A673 (cell line): ENCODE results near the gene RAX2. TPM values are rescaled to one million over a fixed set of nuclear protein-coding genes. Genes with fewer than 3 reads are reported as not detected.
A peak's percentile ranks its signal among the peaks of the same experiment; 100 is the strongest.
"Not testable (repeated sequence)": the region's sequence is repeated elsewhere in the genome, so short reads cannot be mapped to it uniquely, and the experiment has no call there.

Experiments used
- BruUV-seq: library from RNA; stranded (reverse); fragments of 400-500 nt; replicated peaks from 2 replicates; lab custom pipeline; 2021; lab: Mats Ljungman, UMichigan
- CTCF ChIA-PET: fragments of 300-600 bp; sonication (Branson Sonifier 250); formaldehyde crosslinking; loops from one replicate; lab custom pipeline; 2022; ENCODE audit warnings: antibody characterized with exemption; lab: Charles Lee
- POLR2A ChIA-PET: fragments of 300-600 bp; sonication (Branson Sonifier 250); formaldehyde crosslinking; loops from one replicate; lab custom pipeline; 2022; ENCODE audit warnings: antibody characterized with exemption; ENCODE audit not compliant: low non-redundant PET; lab: Charles Lee
- DNase-seq: peaks from one replicate; pipeline ENCODE4 v3.0.0-alpha.2; 2015; ENCODE audit warnings: low spot score
- H3K27ac ChIP-seq: fragments of 200-600 bp; sonication (generic); 2 replicates; pipeline ENCODE4 v1.5.1; 2016; ENCODE audit warnings: mixed run types, low read depth, mild to moderate bottlenecking, mixed read lengths, antibody characterized with exemption, low read length; ENCODE audit not compliant: poor library complexity, severe bottlenecking
- H3K27me3 ChIP-seq: fragments of 200-600 bp; sonication (generic); replicated peaks from 2 replicates; pipeline ENCODE4 v1.6.1; 2017; ENCODE audit warnings: mixed run types, low read depth, mild to moderate bottlenecking, mixed read lengths, antibody characterized with exemption, low read length; ENCODE audit not compliant: insufficient read depth, poor library complexity
- H3K36me3 ChIP-seq: fragments of 200-600 bp; sonication (generic); 2 replicates; pipeline ENCODE4 v1.6.1; 2016; ENCODE audit warnings: mixed run types, mild to moderate bottlenecking, mixed read lengths, antibody characterized with exemption, low read length; ENCODE audit not compliant: insufficient read depth, poor library complexity, severe bottlenecking
- H3K4me1 ChIP-seq: fragments of 200-600 bp; sonication (generic); 2 replicates; pipeline ENCODE4 v1.6.1; 2017; ENCODE audit warnings: mixed run types, mild to moderate bottlenecking, mixed read lengths, antibody characterized with exemption, low read length; ENCODE audit not compliant: insufficient read depth, poor library complexity, severe bottlenecking
- H3K4me3 ChIP-seq: fragments of 200-600 bp; sonication (generic); 2 replicates; pipeline ENCODE4 v1.5.1; 2016; ENCODE audit warnings: low read depth, mixed run types, mild to moderate bottlenecking, mixed read lengths, low read length; ENCODE audit not compliant: poor library complexity, severe bottlenecking
- H3K9me3 ChIP-seq: fragments of 200-600 bp; sonication (generic); 2 replicates; pipeline ENCODE4 v1.6.1; 2016; ENCODE audit warnings: mixed run types, low read depth, mild to moderate bottlenecking, mixed read lengths, antibody characterized with exemption, low read length; ENCODE audit not compliant: poor library complexity, severe bottlenecking
- CTCF ChIP-seq: fragments of 300-800, 200-600 bp; sonication (generic); conservative IDR thresholded peaks from 2 replicates; pipeline ENCODE4 v1.5.1; 2017; ENCODE audit warnings: low read depth, mild to moderate bottlenecking, antibody characterized with exemption, low read length, moderate library complexity, mixed read lengths
- EZH2 ChIP-seq: fragments of 200-600 bp; sonication (generic); IDR thresholded peaks from 2 replicates; pipeline ENCODE4 v1.6.1; 2017; ENCODE audit warnings: borderline replicate concordance, low read depth, mild to moderate bottlenecking, mixed read lengths, antibody characterized with exemption, low read length; ENCODE audit not compliant: poor library complexity, severe bottlenecking
- intact Hi-C: fragments of 100-400 bp; cut with micrococcal nuclease; formaldehyde crosslinking; loops from one replicate; pipeline ENCODE4 v1.10.0; 2022; ENCODE audit not compliant: unreplicated experiment
- total RNA-seq: library from RNA; stranded (reverse); gene quantifications from 2 replicates; pipeline ENCODE4 v1.2.3, GENCODE V29; 2021

The RAX2 gene
- total RNA-seq, 1 experiment from 2014 or later = not detected

GRCh38 chr19:3760871-3761361 lies 11.1 kb downstream of the RAX2 start:
- POLR2A ChIA-PET = no interaction called here
- DNase-seq = no peak
- intact Hi-C loops = no loop called here
- H3K27ac ChIP-seq = peak overlapping the region; percentile 95
- peaks cover 3% of the 10 kb centered on the region for H3K36me3 ChIP-seq
- peaks cover 10% of the 10 kb centered on the region for H3K4me1 ChIP-seq
- no peaks in the 10 kb centered on the region for H3K9me3 ChIP-seq
- TSS peak; percentile 72 for BruUV-seq
- H3K27me3 ChIP-seq = no peaks in the 10 kb centered on the region
- no peak for TF ChIP-seq CTCF
- TF ChIP-seq EZH2 = no peak
- CTCF ChIA-PET = interaction anchor here (0.6 kb wide), 3 partner anchors 43 to 227 kb away, joined by 3 to 13 read pairs (median 3); no protein-coding TSS in a partner anchor
- peak overlapping the region; percentile 100 for H3K4me3 ChIP-seq

GRCh38 chr19:3759482-3760254 lies 12.4 kb downstream of the RAX2 start:
- no TSS peak for BruUV-seq
- intact Hi-C loops = no loop called here
- no peak overlapping the region for H3K4me3 ChIP-seq
- H3K36me3 ChIP-seq = peaks cover 3% of the 10 kb centered on the region
- H3K4me1 ChIP-seq = peaks cover 10% of the 10 kb centered on the region
- ChIA-PET CTCF (no interaction called here), POLR2A (no interaction called here)
- no peak for DNase-seq
- TF ChIP-seq EZH2 = no peak
- no peak for TF ChIP-seq CTCF
- H3K27ac ChIP-seq = no peak overlapping the region
- H3K27me3 ChIP-seq = no peaks in the 10 kb centered on the region
- H3K9me3 ChIP-seq = no peaks in the 10 kb centered on the region

GRCh38 chr19:3758297-3758696 lies 13.7 kb downstream of the RAX2 start:
- H3K4me1 ChIP-seq, H3K4me3 ChIP-seq, CTCF ChIA-PET, BruUV-seq, H3K27ac ChIP-seq, intact Hi-C loops, DNase-seq, H3K9me3 ChIP-seq, H3K27me3 ChIP-seq, H3K36me3 ChIP-seq: not testable (repeated sequence)
- POLR2A ChIA-PET = interaction anchor here (0.6 kb wide), 1 partner anchor 36 kb away, joined by 8 read pairs; no protein-coding TSS in a partner anchor

- POLR2A ChIA-PET, H3K27me3 ChIP-seq, H3K27ac ChIP-seq, H3K4me1 ChIP-seq, H3K4me3 ChIP-seq, CTCF ChIA-PET, BruUV-seq, DNase-seq, H3K36me3 ChIP-seq, H3K9me3 ChIP-seq, intact Hi-C loops: not testable (repeated sequence)
Observed at GRCh38 chr19:3757705-3758104, 14.3 kb downstream of the RAX2 start.
